ENCODE measurements around the gene TMEM150A.
A peak's percentile ranks its signal among the peaks of the same experiment; 100 is the strongest.
"Not testable (repeated sequence)": the region's sequence is repeated elsewhere in the genome, so short reads cannot be mapped to it uniquely, and the experiment has no call there.

TMEM150A gene

GRCh38 chr2:85575739-85576138, 26.8 kb downstream of the TMEM150A start:
- in situ Hi-C loops (cut with HindIII; ENCODE audit: low sequenced_read_pairs): no loop called here
- TF ChIP-seq, protein P1, sequence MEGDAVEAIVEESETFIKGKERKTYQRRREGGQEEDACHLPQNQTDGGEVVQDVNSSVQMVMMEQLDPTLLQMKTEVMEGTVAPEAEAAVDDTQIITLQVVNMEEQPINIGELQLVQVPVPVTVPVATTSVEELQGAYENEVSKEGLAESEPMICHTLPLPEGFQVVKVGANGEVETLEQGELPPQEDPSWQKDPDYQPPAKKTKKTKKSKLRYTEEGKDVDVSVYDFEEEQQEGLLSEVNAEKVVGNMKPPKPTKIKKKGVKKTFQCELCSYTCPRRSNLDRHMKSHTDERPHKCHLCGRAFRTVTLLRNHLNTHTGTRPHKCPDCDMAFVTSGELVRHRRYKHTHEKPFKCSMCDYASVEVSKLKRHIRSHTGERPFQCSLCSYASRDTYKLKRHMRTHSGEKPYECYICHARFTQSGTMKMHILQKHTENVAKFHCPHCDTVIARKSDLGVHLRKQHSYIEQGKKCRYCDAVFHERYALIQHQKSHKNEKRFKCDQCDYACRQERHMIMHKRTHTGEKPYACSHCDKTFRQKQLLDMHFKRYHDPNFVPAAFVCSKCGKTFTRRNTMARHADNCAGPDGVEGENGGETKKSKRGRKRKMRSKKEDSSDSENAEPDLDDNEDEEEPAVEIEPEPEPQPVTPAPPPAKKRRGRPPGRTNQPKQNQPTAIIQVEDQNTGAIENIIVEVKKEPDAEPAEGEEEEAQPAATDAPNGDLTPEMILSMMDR (IDR thresholded peaks at IDR 0.05; ENCODE audit: low read depth, low read length): no peak
- DNase-seq (ENCODE audit: low read depth, low spot score): no peak
- H3K4me3 ChIP-seq (ENCODE audit: low read depth, low read length): no peak overlapping the region

GRCh38 chr2:85566265-85566664, 36.2 kb downstream of the TMEM150A start:
- no peak overlapping the region for H3K4me3 ChIP-seq (ENCODE audit: low read depth, low read length)
- in situ Hi-C loops (cut with HindIII; ENCODE audit: low sequenced_read_pairs): no loop called here
- TF ChIP-seq, protein P1 (IDR thresholded peaks at IDR 0.05; ENCODE audit: low read depth, low read length): no peak
- no peak for DNase-seq (ENCODE audit: low read depth, low spot score)

- H3K4me3 ChIP-seq (ENCODE audit: low read depth, low read length): no peak overlapping the region
- in situ Hi-C loops (cut with HindIII; ENCODE audit: low sequenced_read_pairs): no loop called here
- TF ChIP-seq, protein P1 (IDR thresholded peaks at IDR 0.05; ENCODE audit: low read depth, low read length): no peak
- no peak for DNase-seq (ENCODE audit: low read depth, low spot score)
These were observed 38.3 kb downstream of the TMEM150A start for GRCh38 chr2:85564144-85564563.

GRCh38 chr2:85561280-85562212, 41.0 kb downstream of the TMEM150A start, which contains the start of gene GGCX:
GGCX (minus strand) TSS chr2:85561493; CDS start chr2:85561428, 65 bp downstream.
- in situ Hi-C loops (cut with HindIII; ENCODE audit: low sequenced_read_pairs): no loop called here
- TF ChIP-seq, protein P1 (IDR thresholded peaks at IDR 0.05; ENCODE audit: low read depth, low read length): peak; percentile 20
- peak within 1 kb of the TSS; percentile 90 for H3K4me3 ChIP-seq (ENCODE audit: low read depth, low read length)
- peak; percentile 95 for DNase-seq (ENCODE audit: low read depth, low spot score)

- in situ Hi-C loops (cut with HindIII; ENCODE audit: low sequenced_read_pairs): no loop called here
- H3K4me3 ChIP-seq (ENCODE audit: low read depth, low read length): peak overlapping the region; percentile 90
- TF ChIP-seq, protein P1 (IDR thresholded peaks at IDR 0.05; ENCODE audit: low read depth, low read length): no peak
- no peak for DNase-seq (ENCODE audit: low read depth, low spot score)
These were observed 41.7 kb downstream of the TMEM150A start for GRCh38 chr2:85560812-85561279.

GRCh38 chr2:85560403-85560726, 42.1 kb downstream of the TMEM150A start:
- in situ Hi-C loops (cut with HindIII; ENCODE audit: low sequenced_read_pairs); DNase-seq (ENCODE audit: low read depth, low spot score): not testable (repeated sequence)
- peak overlapping the region; percentile 90 for H3K4me3 ChIP-seq (ENCODE audit: low read depth, low read length)

DNA sequence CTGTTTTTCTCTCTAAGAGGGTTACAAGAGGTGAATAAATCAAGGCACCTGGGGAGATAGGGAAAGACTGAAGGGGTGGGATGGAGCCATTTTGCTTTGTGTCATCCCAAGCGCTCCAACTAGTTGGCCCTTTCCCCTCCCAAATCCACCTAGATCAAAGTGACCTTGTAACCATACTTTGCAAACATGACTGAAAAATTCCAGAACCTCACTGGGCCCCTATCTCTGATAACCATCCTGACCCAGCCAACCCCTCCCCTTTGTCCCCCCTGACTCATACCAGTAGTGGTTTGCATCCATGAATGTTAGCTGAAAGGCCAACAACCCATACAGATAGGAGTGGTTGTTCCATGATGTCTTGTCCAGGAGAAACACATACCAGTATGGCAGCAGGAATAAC, 44.3 kb downstream of the TMEM150A start:
- no peak for DNase-seq (ENCODE audit: low read depth, low spot score)
- in situ Hi-C loops (cut with HindIII; ENCODE audit: low sequenced_read_pairs): no loop called here
- H3K4me3 ChIP-seq (ENCODE audit: low read depth, low read length): no peak overlapping the region
- TF ChIP-seq, protein P1 (IDR thresholded peaks at IDR 0.05; ENCODE audit: low read depth, low read length): no peak

Measured in astrocyte of the spinal cord (primary cell).